ENCODE results near the gene FOXG1.

FOXG1 gene

DNA sequence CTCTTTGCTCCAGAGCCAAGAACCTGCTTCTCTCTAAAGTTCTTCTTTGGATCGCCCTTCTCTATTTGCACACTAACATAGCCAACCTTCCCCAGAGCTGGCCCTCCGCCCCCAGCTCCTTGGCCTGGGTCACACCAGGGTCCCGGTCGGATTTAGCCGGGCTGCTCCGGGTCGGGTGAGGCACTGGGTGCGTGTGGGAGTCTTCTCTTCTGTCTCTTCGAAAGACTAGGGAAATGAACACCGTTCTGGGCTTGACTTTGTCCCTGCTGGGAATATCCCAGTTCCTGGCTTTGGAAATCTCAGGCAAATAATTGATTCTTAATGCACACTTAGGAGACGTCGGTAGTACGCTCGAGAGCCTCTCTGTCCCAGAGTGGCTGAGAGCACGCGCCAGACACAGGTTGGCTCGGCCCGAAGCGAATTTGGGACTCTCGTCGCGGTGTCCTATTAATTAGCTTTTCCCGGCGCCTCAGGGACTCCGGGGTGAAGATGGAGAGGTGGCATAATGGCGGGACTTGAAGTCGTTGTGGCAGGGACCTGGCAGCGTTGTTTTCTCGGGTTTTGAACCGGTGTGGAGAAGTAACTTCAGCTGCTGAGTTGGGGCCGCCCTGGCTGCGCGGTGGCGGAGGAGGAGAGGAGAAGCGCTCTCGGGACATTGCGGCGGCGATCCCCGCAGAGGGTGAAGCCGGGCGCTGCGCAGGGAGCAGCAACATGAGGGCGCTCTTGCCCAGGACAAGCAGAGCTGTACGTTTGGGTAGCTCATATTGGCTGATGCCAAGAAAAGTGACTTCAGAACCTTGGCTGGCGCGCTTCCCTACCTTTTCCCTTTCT lies 7.5 kb downstream of the FOXG1 start:
- Histone ChIP-seq H3K27me3 (ENCODE audit: insufficient read depth, poor library complexity, severe bottlenecking) (peaks cover 46% of the 10 kb centered on the region), H3K4me3 (replicated peaks; ENCODE audit: insufficient read depth, low read length) (no peak overlapping the region), H3K27ac (replicated peaks) (no peak overlapping the region)
- DNase-seq (ENCODE audit: low read depth in 1 of 2, low spot score in 1 of 2) = no peak
- TF ChIP-seq POLR2AphosphoS5 (IDR thresholded peaks at IDR 0.05; ENCODE audit: low read depth) (no peak), SPI1 (IDR thresholded peaks at IDR 0.05; ENCODE audit: borderline replicate concordance, low read depth) (no peak), GABPA (IDR thresholded peaks at IDR 0.05; ENCODE audit: low read depth) (no peak)
- TF ChIP-seq, protein P1, sequence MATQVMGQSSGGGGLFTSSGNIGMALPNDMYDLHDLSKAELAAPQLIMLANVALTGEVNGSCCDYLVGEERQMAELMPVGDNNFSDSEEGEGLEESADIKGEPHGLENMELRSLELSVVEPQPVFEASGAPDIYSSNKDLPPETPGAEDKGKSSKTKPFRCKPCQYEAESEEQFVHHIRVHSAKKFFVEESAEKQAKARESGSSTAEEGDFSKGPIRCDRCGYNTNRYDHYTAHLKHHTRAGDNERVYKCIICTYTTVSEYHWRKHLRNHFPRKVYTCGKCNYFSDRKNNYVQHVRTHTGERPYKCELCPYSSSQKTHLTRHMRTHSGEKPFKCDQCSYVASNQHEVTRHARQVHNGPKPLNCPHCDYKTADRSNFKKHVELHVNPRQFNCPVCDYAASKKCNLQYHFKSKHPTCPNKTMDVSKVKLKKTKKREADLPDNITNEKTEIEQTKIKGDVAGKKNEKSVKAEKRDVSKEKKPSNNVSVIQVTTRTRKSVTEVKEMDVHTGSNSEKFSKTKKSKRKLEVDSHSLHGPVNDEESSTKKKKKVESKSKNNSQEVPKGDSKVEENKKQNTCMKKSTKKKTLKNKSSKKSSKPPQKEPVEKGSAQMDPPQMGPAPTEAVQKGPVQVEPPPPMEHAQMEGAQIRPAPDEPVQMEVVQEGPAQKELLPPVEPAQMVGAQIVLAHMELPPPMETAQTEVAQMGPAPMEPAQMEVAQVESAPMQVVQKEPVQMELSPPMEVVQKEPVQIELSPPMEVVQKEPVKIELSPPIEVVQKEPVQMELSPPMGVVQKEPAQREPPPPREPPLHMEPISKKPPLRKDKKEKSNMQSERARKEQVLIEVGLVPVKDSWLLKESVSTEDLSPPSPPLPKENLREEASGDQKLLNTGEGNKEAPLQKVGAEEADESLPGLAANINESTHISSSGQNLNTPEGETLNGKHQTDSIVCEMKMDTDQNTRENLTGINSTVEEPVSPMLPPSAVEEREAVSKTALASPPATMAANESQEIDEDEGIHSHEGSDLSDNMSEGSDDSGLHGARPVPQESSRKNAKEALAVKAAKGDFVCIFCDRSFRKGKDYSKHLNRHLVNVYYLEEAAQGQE (IDR thresholded peaks at IDR 0.05; ENCODE audit: insufficient replicate concordance, low read depth) = no peak
- TF ChIP-seq, protein P2, sequence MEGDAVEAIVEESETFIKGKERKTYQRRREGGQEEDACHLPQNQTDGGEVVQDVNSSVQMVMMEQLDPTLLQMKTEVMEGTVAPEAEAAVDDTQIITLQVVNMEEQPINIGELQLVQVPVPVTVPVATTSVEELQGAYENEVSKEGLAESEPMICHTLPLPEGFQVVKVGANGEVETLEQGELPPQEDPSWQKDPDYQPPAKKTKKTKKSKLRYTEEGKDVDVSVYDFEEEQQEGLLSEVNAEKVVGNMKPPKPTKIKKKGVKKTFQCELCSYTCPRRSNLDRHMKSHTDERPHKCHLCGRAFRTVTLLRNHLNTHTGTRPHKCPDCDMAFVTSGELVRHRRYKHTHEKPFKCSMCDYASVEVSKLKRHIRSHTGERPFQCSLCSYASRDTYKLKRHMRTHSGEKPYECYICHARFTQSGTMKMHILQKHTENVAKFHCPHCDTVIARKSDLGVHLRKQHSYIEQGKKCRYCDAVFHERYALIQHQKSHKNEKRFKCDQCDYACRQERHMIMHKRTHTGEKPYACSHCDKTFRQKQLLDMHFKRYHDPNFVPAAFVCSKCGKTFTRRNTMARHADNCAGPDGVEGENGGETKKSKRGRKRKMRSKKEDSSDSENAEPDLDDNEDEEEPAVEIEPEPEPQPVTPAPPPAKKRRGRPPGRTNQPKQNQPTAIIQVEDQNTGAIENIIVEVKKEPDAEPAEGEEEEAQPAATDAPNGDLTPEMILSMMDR (IDR thresholded peaks at IDR 0.05; ENCODE audit: insufficient read depth, low read length) = no peak

DNA sequence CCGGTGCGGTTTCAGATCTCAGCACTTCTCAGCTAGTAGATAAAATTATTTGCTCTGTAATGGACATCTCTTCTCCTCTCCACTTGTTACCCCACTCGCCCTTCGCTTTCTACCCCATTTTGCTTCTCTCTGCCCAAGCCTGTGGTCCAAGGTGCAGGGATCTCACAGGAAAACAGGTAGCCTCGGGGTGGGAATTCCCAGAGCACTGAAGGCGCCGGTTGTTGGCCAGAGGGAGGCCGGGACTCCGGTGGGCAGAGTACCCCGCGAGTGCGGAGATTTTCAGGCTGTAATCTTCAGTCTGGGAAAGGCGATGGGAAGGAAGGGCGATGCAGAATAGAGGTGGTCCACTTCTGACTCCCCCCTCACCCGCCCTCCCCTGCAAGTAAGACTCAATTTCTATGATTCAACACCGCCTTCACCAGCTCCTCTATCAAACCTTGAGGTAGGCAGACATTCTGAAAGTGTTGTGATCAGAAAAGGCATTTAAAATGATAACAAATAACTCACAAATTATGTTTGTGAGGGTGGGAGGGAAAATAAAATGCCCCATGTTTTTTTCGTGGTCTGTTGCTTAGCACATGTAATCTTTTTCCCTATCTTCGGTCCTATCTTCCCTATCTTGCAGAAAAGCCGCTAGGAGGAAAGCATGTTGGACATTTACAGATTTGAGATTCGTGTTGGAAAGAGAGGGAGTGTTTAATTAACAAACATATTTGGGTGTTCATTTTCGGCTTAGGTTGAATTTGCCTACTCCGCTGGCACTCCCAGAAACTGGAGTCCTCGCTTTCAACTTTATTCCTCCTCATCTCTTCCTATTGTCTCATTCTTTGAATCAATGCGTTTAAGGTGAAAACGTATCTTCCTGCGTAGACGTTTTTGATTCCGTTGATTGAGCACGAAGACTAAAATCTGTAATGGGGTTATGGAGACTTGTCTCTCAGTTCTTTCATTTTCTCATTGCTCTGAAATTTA lies 8.5 kb downstream of the FOXG1 start:
- H3K27ac ChIP-seq (replicated peaks) = no peak overlapping the region
- no peak overlapping the region for H3K4me3 ChIP-seq (replicated peaks; ENCODE audit: insufficient read depth, low read length)
- DNase-seq (ENCODE audit: low read depth in 1 of 2, low spot score in 1 of 2) = no peak
- peaks cover 48% of the 10 kb centered on the region for H3K27me3 ChIP-seq (ENCODE audit: insufficient read depth, poor library complexity, severe bottlenecking)
- TF ChIP-seq, protein P1 (IDR thresholded peaks at IDR 0.05; ENCODE audit: insufficient replicate concordance, low read depth) = no peak
- TF ChIP-seq GABPA (IDR thresholded peaks at IDR 0.05; ENCODE audit: low read depth) (no peak), SPI1 (IDR thresholded peaks at IDR 0.05; ENCODE audit: borderline replicate concordance, low read depth) (no peak), POLR2AphosphoS5 (IDR thresholded peaks at IDR 0.05; ENCODE audit: low read depth) (no peak)
- TF ChIP-seq, protein P2 (IDR thresholded peaks at IDR 0.05; ENCODE audit: insufficient read depth, low read length) = no peak

DNA sequence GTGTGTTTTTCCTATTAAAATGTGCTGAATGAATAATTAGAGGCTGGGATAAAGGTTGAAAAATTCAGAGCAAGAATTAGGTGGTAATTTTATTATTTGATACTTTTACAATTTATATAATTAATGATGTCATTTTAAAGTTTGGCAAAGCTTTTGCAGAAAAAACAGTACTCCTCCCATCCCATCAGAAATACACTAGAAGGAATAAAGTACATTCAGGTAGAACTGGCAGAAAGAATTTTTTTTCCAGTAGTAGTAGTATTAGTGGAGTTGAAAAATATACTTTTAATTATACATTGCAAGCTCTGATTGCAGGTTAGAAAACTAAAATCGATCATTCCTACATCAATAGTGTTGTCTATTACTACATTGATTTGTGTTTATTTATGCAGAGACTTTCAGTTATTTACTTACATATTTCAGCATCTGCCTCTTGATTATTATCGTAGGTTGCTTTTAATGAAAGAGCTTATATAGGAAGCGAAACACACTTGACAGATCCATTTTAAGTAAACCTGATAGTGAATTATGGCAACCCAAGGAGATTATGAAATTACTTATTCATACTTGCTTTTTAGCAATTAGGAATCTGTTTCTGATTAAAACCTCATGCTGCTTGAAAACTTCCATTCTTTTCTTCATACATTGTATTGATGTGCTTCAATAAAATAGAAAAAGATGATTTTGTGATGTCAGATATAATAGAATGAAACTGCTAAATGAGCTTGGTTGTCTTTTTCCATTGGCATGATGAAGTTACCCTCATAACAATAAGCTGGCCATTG lies 10.1 kb downstream of the FOXG1 start:
- TF ChIP-seq, protein P2 (IDR thresholded peaks at IDR 0.05; ENCODE audit: insufficient read depth, low read length) = no peak
- no peak for TF ChIP-seq POLR2AphosphoS5 (IDR thresholded peaks at IDR 0.05; ENCODE audit: low read depth)
- TF ChIP-seq GABPA (IDR thresholded peaks at IDR 0.05; ENCODE audit: low read depth) = no peak
- TF ChIP-seq, protein P1 (IDR thresholded peaks at IDR 0.05; ENCODE audit: insufficient replicate concordance, low read depth) = no peak
- no peak for TF ChIP-seq SPI1 (IDR thresholded peaks at IDR 0.05; ENCODE audit: borderline replicate concordance, low read depth)
- no peak overlapping the region for H3K27ac ChIP-seq (replicated peaks)
- H3K4me3 ChIP-seq (replicated peaks; ENCODE audit: insufficient read depth, low read length) = no peak overlapping the region
- peaks cover 44% of the 10 kb centered on the region for H3K27me3 ChIP-seq (ENCODE audit: insufficient read depth, poor library complexity, severe bottlenecking)
- DNase-seq (ENCODE audit: low read depth in 1 of 2, low spot score in 1 of 2) = no peak
